HEK293 (cell line): Measurements from ENCODE around the gene HTR1E.

Experiments used
- CTCF ChIA-PET: fragments of 350-600 bp; formaldehyde crosslinking; extraction: SDS; loops from one replicate; lab custom pipeline; 2021; ENCODE audit warnings: antibody characterized with exemption; lab: Yijun Ruan, JAX
- POLR2A ChIA-PET: fragments of 300-600 bp; formaldehyde crosslinking; extraction: SDS; loops from one replicate; lab custom pipeline; 2020; ENCODE audit warnings: antibody characterized with exemption, inconsistent platforms; lab: Yijun Ruan, JAX
- H3K27ac ChIP-seq: fragments of 200-500 bp; sonication (Bioruptor generic); 2 replicates; pipeline ENCODE4 v1.5.1; 2014; ENCODE audit warnings: low read depth, low read length, control low read depth, inconsistent platforms; ENCODE audit errors: extremely low read depth
- H3K36me3 ChIP-seq, 2 experiments: fragments of 200-500 bp in 1 of 2; sonication (Bioruptor generic) in 1 of 2; 1 replicate in 1 of 2; 2 replicates in 1 of 2; pipeline ENCODE4 v1.5.1; 2014 to 2017; ENCODE audit warnings: inconsistent platforms in 2 of 2, low read length in 2 of 2; ENCODE audit not compliant: control insufficient read depth in 2 of 2, insufficient read depth in 1 of 2
- H3K4me1 ChIP-seq: fragments of 200-500 bp; sonication (Bioruptor generic); 2 replicates; pipeline ENCODE4 v1.5.1; 2014; ENCODE audit warnings: mild to moderate bottlenecking, low read length, inconsistent platforms; ENCODE audit not compliant: control insufficient read depth, insufficient read depth
- H3K4me3 ChIP-seq: 2 replicates; pipeline ENCODE4 v1.5.1; 2011; ENCODE audit warnings: low read depth, mild to moderate bottlenecking, control low read depth, low read length, moderate library complexity
- H3K9me3 ChIP-seq: fragments of 200-500 bp; sonication (Bioruptor generic); 2 replicates; pipeline ENCODE4 v1.5.1; 2014; ENCODE audit warnings: low read depth, low read length, inconsistent platforms; ENCODE audit not compliant: control insufficient read depth, insufficient read depth
- YY2 ChIP-seq: fragments of 450-650 bp; formaldehyde crosslinking; IDR thresholded peaks from 2 replicates; pipeline ENCODE4 v1.5.1; 2016; ENCODE audit warnings: missing biosample characterization, missing genetic modification characterization
- ZIC2 ChIP-seq: fragments of 450-650 bp; formaldehyde crosslinking; IDR thresholded peaks from 2 replicates; pipeline ENCODE4 v1.5.1; 2016; ENCODE audit warnings: missing biosample characterization, missing genetic modification characterization
- ZNF19 ChIP-seq: fragments of 450-650 bp; formaldehyde crosslinking; IDR thresholded peaks from 2 replicates; pipeline ENCODE4; 2016; ENCODE audit warnings: missing biosample characterization, missing genetic modification characterization, low read depth
- ZNF37A ChIP-seq: fragments of 450-650 bp; IDR thresholded peaks from 2 replicates; pipeline ENCODE4 v1.5.1; 2018; ENCODE audit warnings: missing biosample characterization, missing genetic modification characterization
- ZNF530 ChIP-seq: fragments of 450-650 bp; formaldehyde crosslinking; IDR thresholded peaks from 2 replicates; pipeline ENCODE4 v1.5.1; 2016; ENCODE audit warnings: low read depth, missing biosample characterization, missing genetic modification characterization
- ZNF561 ChIP-seq: fragments of 450-650 bp; IDR thresholded peaks from 2 replicates; pipeline ENCODE4 v1.5.1; 2018; ENCODE audit warnings: missing biosample characterization, missing genetic modification characterization, borderline replicate concordance
- ZNF768 ChIP-seq: fragments of 450-650 bp; formaldehyde crosslinking; IDR thresholded peaks from 2 replicates; pipeline ENCODE4 v1.5.1; 2018; ENCODE audit warnings: missing biosample characterization, mild to moderate bottlenecking, missing genetic modification characterization
- ZNF837 ChIP-seq: fragments of 450-650 bp; formaldehyde crosslinking; IDR thresholded peaks from 2 replicates; pipeline ENCODE4 v1.5.1; 2016; ENCODE audit warnings: missing biosample characterization, missing genetic modification characterization
- ZXDB ChIP-seq: fragments of 450-650 bp; formaldehyde crosslinking; IDR thresholded peaks from 2 replicates; pipeline ENCODE4 v1.5.1; 2016; ENCODE audit warnings: missing biosample characterization, missing genetic modification characterization
- TF ChIP-seq, protein P1 (sequence below): fragments of 450-650 bp; formaldehyde crosslinking; IDR thresholded peaks from 2 replicates; pipeline ENCODE4 v1.5.1; 2016; ENCODE audit warnings: missing biosample characterization, missing genetic modification characterization
- TF ChIP-seq, protein P2 (sequence below): fragments of 450-650 bp; formaldehyde crosslinking; IDR thresholded peaks from 2 replicates; pipeline ENCODE4 v1.5.1; 2017; ENCODE audit warnings: missing biosample characterization, missing genetic modification characterization
- TF ChIP-seq, protein P3 (sequence below): fragments of 450-650 bp; formaldehyde crosslinking; IDR thresholded peaks from 2 replicates; pipeline ENCODE4 v1.5.1; 2016; ENCODE audit warnings: missing biosample characterization, missing genetic modification characterization
- TF ChIP-seq, protein P4 (sequence below): fragments of 450-650 bp; formaldehyde crosslinking; optimal IDR thresholded peaks from 2 replicates; pipeline ENCODE3; 2016; ENCODE audit warnings: missing biosample characterization, mild to moderate bottlenecking, missing genetic modification characterization
- TF ChIP-seq, protein P5 (sequence below): fragments of 450-650 bp; formaldehyde crosslinking; IDR thresholded peaks from 2 replicates; pipeline ENCODE4 v1.5.1; 2016; ENCODE audit warnings: missing biosample characterization, missing genetic modification characterization
- TF ChIP-seq, protein P6 (sequence below): fragments of 450-650 bp; formaldehyde crosslinking; IDR thresholded peaks from 2 replicates; pipeline ENCODE4 v1.5.1; 2016; ENCODE audit warnings: missing biosample characterization, missing genetic modification characterization
- TF ChIP-seq, protein P7 (sequence below): fragments of 450-650 bp; formaldehyde crosslinking; IDR thresholded peaks from 2 replicates; pipeline ENCODE4 v1.5.1; 2016; ENCODE audit warnings: missing biosample characterization, missing genetic modification characterization

Gene HTR1E

DNA sequence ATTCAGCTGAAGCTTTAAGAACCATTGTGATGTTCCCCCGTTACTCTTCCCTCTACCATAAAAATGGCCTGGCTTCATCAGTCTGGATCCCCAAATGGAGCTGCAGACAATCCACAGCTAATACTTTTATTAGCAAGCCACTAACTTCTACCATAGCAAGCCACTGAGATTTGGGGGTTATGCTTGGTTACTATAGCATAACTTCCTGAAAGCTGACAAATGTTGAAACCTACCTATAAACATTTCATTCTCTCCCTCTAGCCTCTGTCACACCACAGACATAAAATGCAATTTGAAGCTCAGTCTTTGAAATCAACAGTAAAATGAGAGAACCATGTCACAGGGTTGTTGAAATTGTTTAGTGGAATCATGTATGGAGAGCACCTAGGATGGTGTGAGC lies 3.0 kb upstream of the HTR1E start:
- no peak overlapping the region for H3K4me3 ChIP-seq
- POLR2A ChIA-PET = no interaction called here

More for the DNA sequence above, 3.0 kb upstream of the HTR1E start:
- H3K9me3 ChIP-seq = no peaks in the 10 kb centered on the region; the same call in 1 of the 2 replicates
- TF ChIP-seq, protein P1, sequence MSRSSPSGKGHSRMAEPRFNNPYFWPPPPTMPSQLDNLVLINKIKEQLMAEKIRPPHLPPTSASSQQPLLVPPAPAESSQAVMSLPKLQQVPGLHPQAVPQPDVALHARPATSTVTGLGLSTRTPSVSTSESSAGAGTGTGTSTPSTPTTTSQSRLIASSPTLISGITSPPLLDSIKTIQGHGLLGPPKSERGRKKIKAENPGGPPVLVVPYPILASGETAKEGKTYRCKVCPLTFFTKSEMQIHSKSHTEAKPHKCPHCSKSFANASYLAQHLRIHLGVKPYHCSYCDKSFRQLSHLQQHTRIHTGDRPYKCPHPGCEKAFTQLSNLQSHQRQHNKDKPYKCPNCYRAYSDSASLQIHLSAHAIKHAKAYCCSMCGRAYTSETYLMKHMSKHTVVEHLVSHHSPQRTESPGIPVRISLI (tag by site-specific recombination) = no peak
- TF ChIP-seq YY2 (tag by site-specific recombination) (no peak), ZNF530 (tag by site-specific recombination) (no peak), ZNF837 (tag by site-specific recombination) (no peak), ZNF768 (tag by site-specific recombination) (no peak), ZIC2 (tag by site-specific recombination) (no peak), ZNF561 (tag by site-specific recombination) (no peak), ZNF19 (tag by site-specific recombination) (no peak), ZXDB (tag by site-specific recombination) (no peak), ZNF37A (tag by site-specific recombination) (no peak)
- TF ChIP-seq, protein P2, sequence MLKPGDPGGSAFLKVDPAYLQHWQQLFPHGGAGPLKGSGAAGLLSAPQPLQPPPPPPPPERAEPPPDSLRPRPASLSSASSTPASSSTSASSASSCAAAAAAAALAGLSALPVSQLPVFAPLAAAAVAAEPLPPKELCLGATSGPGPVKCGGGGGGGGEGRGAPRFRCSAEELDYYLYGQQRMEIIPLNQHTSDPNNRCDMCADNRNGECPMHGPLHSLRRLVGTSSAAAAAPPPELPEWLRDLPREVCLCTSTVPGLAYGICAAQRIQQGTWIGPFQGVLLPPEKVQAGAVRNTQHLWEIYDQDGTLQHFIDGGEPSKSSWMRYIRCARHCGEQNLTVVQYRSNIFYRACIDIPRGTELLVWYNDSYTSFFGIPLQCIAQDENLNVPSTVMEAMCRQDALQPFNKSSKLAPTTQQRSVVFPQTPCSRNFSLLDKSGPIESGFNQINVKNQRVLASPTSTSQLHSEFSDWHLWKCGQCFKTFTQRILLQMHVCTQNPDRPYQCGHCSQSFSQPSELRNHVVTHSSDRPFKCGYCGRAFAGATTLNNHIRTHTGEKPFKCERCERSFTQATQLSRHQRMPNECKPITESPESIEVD (tag by site-specific recombination) = no peak
- TF ChIP-seq, protein P3, sequence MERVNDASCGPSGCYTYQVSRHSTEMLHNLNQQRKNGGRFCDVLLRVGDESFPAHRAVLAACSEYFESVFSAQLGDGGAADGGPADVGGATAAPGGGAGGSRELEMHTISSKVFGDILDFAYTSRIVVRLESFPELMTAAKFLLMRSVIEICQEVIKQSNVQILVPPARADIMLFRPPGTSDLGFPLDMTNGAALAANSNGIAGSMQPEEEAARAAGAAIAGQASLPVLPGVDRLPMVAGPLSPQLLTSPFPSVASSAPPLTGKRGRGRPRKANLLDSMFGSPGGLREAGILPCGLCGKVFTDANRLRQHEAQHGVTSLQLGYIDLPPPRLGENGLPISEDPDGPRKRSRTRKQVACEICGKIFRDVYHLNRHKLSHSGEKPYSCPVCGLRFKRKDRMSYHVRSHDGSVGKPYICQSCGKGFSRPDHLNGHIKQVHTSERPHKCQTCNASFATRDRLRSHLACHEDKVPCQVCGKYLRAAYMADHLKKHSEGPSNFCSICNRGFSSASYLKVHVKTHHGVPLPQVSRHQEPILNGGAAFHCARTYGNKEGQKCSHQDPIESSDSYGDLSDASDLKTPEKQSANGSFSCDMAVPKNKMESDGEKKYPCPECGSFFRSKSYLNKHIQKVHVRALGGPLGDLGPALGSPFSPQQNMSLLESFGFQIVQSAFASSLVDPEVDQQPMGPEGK (tag by site-specific recombination) = no peak
- TF ChIP-seq, protein P4, sequence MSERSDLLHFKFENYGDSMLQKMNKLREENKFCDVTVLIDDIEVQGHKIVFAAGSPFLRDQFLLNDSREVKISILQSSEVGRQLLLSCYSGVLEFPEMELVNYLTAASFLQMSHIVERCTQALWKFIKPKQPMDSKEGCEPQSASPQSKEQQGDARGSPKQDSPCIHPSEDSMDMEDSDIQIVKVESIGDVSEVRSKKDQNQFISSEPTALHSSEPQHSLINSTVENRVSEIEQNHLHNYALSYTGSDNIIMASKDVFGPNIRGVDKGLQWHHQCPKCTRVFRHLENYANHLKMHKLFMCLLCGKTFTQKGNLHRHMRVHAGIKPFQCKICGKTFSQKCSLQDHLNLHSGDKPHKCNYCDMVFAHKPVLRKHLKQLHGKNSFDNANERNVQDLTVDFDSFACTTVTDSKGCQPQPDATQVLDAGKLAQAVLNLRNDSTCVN = no peak
- TF ChIP-seq, protein P5, sequence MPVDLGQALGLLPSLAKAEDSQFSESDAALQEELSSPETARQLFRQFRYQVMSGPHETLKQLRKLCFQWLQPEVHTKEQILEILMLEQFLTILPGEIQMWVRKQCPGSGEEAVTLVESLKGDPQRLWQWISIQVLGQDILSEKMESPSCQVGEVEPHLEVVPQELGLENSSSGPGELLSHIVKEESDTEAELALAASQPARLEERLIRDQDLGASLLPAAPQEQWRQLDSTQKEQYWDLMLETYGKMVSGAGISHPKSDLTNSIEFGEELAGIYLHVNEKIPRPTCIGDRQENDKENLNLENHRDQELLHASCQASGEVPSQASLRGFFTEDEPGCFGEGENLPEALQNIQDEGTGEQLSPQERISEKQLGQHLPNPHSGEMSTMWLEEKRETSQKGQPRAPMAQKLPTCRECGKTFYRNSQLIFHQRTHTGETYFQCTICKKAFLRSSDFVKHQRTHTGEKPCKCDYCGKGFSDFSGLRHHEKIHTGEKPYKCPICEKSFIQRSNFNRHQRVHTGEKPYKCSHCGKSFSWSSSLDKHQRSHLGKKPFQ (tag by site-specific recombination) = no peak
- TF ChIP-seq, protein P6, sequence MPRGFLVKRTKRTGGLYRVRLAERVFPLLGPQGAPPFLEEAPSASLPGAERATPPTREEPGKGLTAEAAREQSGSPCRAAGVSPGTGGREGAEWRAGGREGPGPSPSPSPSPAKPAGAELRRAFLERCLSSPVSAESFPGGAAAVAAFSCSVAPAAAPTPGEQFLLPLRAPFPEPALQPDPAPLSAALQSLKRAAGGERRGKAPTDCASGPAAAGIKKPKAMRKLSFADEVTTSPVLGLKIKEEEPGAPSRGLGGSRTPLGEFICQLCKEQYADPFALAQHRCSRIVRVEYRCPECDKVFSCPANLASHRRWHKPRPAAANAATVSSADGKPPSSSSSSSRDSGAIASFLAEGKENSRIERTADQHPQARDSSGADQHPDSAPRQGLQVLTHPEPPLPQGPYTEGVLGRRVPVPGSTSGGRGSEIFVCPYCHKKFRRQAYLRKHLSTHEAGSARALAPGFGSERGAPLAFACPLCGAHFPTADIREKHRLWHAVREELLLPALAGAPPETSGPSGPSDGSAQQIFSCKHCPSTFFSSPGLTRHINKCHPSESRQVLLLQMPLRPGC (tag by site-specific recombination) = no peak
- TF ChIP-seq, protein P7, sequence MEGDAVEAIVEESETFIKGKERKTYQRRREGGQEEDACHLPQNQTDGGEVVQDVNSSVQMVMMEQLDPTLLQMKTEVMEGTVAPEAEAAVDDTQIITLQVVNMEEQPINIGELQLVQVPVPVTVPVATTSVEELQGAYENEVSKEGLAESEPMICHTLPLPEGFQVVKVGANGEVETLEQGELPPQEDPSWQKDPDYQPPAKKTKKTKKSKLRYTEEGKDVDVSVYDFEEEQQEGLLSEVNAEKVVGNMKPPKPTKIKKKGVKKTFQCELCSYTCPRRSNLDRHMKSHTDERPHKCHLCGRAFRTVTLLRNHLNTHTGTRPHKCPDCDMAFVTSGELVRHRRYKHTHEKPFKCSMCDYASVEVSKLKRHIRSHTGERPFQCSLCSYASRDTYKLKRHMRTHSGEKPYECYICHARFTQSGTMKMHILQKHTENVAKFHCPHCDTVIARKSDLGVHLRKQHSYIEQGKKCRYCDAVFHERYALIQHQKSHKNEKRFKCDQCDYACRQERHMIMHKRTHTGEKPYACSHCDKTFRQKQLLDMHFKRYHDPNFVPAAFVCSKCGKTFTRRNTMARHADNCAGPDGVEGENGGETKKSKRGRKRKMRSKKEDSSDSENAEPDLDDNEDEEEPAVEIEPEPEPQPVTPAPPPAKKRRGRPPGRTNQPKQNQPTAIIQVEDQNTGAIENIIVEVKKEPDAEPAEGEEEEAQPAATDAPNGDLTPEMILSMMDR (tag by site-specific recombination) = no peak
- no peak overlapping the region for H3K27ac ChIP-seq
- H3K36me3 ChIP-seq = no peaks in the 10 kb centered on the region
- CTCF ChIA-PET = interaction anchor here (0.6 to 1.2 kb wide), 7 partner anchors 14 to 1879 kb away, joined by 3 to 5 read pairs (median 3); no protein-coding TSS in a partner anchor
- H3K4me1 ChIP-seq = no peaks in the 10 kb centered on the region; the same call in 1 of the 2 replicates
